Caco-2 (cell line): ENCODE data around the gene GABPB1. TPM values are rescaled to one million over a fixed set of nuclear protein-coding genes. Genes with fewer than 3 reads are reported as not detected.

Experiments used
- BruUV-seq: library from RNA; stranded (reverse); fragments of 400-500 nt; replicated peaks from 2 replicates; lab custom pipeline; 2021; lab: Mats Ljungman, UMichigan
- CTCF ChIA-PET: fragments of 300-600 bp; sonication (Branson Sonifier 250); formaldehyde crosslinking; loops from one replicate; lab custom pipeline; 2022; ENCODE audit warnings: antibody characterized with exemption; lab: Charles Lee
- POLR2A ChIA-PET: fragments of 300-600 bp; sonication (Branson Sonifier 250); formaldehyde crosslinking; loops from one replicate; lab custom pipeline; 2022; ENCODE audit warnings: antibody characterized with exemption; lab: Charles Lee
- DNase-seq, 2 experiments: peaks; one replicate each; pipeline versions ENCODE4 v3.0.0 to v3.0.0-alpha.2; 2020 to 2022
- H3K27me3 ChIP-seq: replicated peaks from 2 replicates; pipeline ENCODE4 v1.6.0; 2011; ENCODE audit warnings: low read length; ENCODE audit not compliant: control insufficient read depth, insufficient read depth
- H3K36me3 ChIP-seq: 2 replicates; pipeline ENCODE4 v1.5.1; 2011; ENCODE audit warnings: low read length; ENCODE audit not compliant: control insufficient read depth, insufficient read depth
- H3K4me1 ChIP-seq: fragments of 250-450 bp; sonication (Bioruptor Pico); 2 replicates; pipeline ENCODE4 v1.5.1; 2020; ENCODE audit warnings: mild to moderate bottlenecking
- H3K4me3 ChIP-seq: 2 replicates; pipeline ENCODE4 v1.5.1; 2011; ENCODE audit warnings: low read depth, mild to moderate bottlenecking, control low read depth, low read length
- H3K9me3 ChIP-seq: fragments of 250-450 bp; sonication (Bioruptor Pico); 2 replicates; pipeline ENCODE4 v1.5.1; 2020; ENCODE audit warnings: mild to moderate bottlenecking, moderate library complexity
- H3K27ac Mint-ChIP-seq: one replicate; pipeline ENCODE4 v1.8.0; 2022; ENCODE audit warnings: mixed read lengths; ENCODE audit not compliant: unreplicated experiment
- H3K27me3 Mint-ChIP-seq: one replicate; pipeline ENCODE4 v1.8.0; 2022; ENCODE audit warnings: mixed read lengths; ENCODE audit not compliant: insufficient read depth, unreplicated experiment
- H3K36me3 Mint-ChIP-seq: one replicate; pipeline ENCODE4 v1.8.0; 2022; ENCODE audit warnings: mild to moderate bottlenecking, mixed read lengths; ENCODE audit not compliant: insufficient read depth, unreplicated experiment
- H3K4me1 Mint-ChIP-seq: one replicate; pipeline ENCODE4 v1.8.0; 2022; ENCODE audit warnings: low read depth, mixed read lengths; ENCODE audit not compliant: unreplicated experiment
- H3K4me3 Mint-ChIP-seq: one replicate; pipeline ENCODE4 v1.8.0; 2022; ENCODE audit warnings: mild to moderate bottlenecking, moderate library complexity, mixed read lengths; ENCODE audit not compliant: unreplicated experiment
- H3K9me3 Mint-ChIP-seq: one replicate; pipeline ENCODE4 v1.8.0; 2022; ENCODE audit warnings: mixed read lengths; ENCODE audit not compliant: unreplicated experiment
- intact Hi-C: fragments of 100-400 bp; cut with micrococcal nuclease; formaldehyde crosslinking; loops from one replicate; pipeline ENCODE4 v1.10.0; 2022; ENCODE audit not compliant: unreplicated experiment
- total RNA-seq: library from RNA; stranded (reverse); gene quantifications from 2 replicates; pipeline ENCODE4 v1.2.3, GENCODE V29; 2022
- TF ChIP-seq, protein P1 (sequence below), 2 experiments: fragments of 200-600 bp in 1 of 2; IDR thresholded peaks; 1 replicate in 1 of 2; 2 replicates in 1 of 2; pipeline versions ENCODE4 v1.5.1 to v1.8.0; 2011 to 2022; ENCODE audit warnings: antibody characterized with exemption in 1 of 2, control low read depth in 1 of 2, inconsistent platforms in 1 of 2, low read depth in 1 of 2, low read length in 1 of 2, mild to moderate bottlenecking in 1 of 2, moderate library complexity in 1 of 2; ENCODE audit not compliant: insufficient read depth in 1 of 2, severe bottlenecking in 1 of 2, unreplicated experiment in 1 of 2

The GABPB1 gene
- total RNA-seq, 1 experiment from 2014 or later = 44.7 TPM

GRCh38 chr15:50333229-50333628, 21.8 kb downstream of the GABPB1 start:
- no peaks in the 10 kb centered on the region for H3K36me3 ChIP-seq
- intact Hi-C loops = no loop called here
- Mint-ChIP-seq H3K9me3 (no peaks in the 10 kb centered on the region), H3K4me3 (no peak overlapping the region), H3K27ac (no peak overlapping the region), H3K4me1 (no peaks in the 10 kb centered on the region), H3K27me3 (no peaks in the 10 kb centered on the region), H3K36me3 (peaks cover 19% of the 10 kb centered on the region)
- no peaks in the 10 kb centered on the region for H3K9me3 ChIP-seq
- POLR2A ChIA-PET = no interaction called here
- H3K4me3 ChIP-seq = no peak overlapping the region
- BruUV-seq = no TSS peak
- CTCF ChIA-PET = no interaction called here
- TF ChIP-seq, protein P1, sequence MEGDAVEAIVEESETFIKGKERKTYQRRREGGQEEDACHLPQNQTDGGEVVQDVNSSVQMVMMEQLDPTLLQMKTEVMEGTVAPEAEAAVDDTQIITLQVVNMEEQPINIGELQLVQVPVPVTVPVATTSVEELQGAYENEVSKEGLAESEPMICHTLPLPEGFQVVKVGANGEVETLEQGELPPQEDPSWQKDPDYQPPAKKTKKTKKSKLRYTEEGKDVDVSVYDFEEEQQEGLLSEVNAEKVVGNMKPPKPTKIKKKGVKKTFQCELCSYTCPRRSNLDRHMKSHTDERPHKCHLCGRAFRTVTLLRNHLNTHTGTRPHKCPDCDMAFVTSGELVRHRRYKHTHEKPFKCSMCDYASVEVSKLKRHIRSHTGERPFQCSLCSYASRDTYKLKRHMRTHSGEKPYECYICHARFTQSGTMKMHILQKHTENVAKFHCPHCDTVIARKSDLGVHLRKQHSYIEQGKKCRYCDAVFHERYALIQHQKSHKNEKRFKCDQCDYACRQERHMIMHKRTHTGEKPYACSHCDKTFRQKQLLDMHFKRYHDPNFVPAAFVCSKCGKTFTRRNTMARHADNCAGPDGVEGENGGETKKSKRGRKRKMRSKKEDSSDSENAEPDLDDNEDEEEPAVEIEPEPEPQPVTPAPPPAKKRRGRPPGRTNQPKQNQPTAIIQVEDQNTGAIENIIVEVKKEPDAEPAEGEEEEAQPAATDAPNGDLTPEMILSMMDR (IDR thresholded peaks at IDR 0.05; ENCODE audit: insufficient read depth in 1 of 2, low read depth in 1 of 2, low read length in 1 of 2, severe bottlenecking in 1 of 2, unreplicated experiment in 1 of 2) = no peak
- H3K27me3 ChIP-seq = no peaks in the 10 kb centered on the region
- DNase-seq = no peak
- no peaks in the 10 kb centered on the region for H3K4me1 ChIP-seq

GRCh38 chr15:50330921-50331320, 24.1 kb downstream of the GABPB1 start:
- no peak overlapping the region for H3K4me3 ChIP-seq
- TF ChIP-seq, protein P1 (IDR thresholded peaks at IDR 0.05; ENCODE audit: insufficient read depth in 1 of 2, low read depth in 1 of 2, low read length in 1 of 2, severe bottlenecking in 1 of 2, unreplicated experiment in 1 of 2) = no peak
- Mint-ChIP-seq H3K27me3 (no peaks in the 10 kb centered on the region), H3K4me1 (no peaks in the 10 kb centered on the region), H3K27ac (no peak overlapping the region), H3K36me3 (peaks cover 19% of the 10 kb centered on the region), H3K4me3 (no peak overlapping the region), H3K9me3 (no peaks in the 10 kb centered on the region)
- H3K4me1 ChIP-seq = no peaks in the 10 kb centered on the region
- DNase-seq = no peak
- no peaks in the 10 kb centered on the region for H3K9me3 ChIP-seq
- H3K36me3 ChIP-seq = no peaks in the 10 kb centered on the region
- intact Hi-C loops = no loop called here
- no TSS peak for BruUV-seq
- POLR2A ChIA-PET = no interaction called here
- CTCF ChIA-PET = no interaction called here
- H3K27me3 ChIP-seq = no peaks in the 10 kb centered on the region

DNA sequence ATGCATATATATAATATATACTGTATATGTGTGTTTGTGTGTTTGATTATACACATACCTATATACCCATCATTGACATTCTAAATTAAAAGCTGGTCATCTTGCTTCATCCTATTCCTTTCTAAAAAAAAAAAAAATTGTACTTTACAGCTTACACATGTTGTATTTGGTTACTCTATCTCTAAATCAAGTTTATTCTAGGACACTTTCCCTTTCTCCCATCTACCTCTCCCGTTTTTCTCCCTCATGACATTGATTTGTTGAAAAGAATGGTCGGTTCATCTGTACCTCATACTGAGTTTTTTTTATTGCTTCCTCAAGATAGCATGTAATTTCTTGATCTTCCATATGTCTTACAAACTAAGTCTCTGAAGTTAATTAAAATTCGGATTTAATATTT, 26.9 kb downstream of the GABPB1 start:
- intact Hi-C loops = no loop called here
- CTCF ChIA-PET = no interaction called here
- POLR2A ChIA-PET = no interaction called here
- Mint-ChIP-seq H3K9me3 (no peaks in the 10 kb centered on the region), H3K27me3 (no peaks in the 10 kb centered on the region), H3K4me1 (no peaks in the 10 kb centered on the region), H3K36me3 (peaks cover 15% of the 10 kb centered on the region), H3K27ac (no peak overlapping the region), H3K4me3 (no peak overlapping the region)
- BruUV-seq = no TSS peak
- TF ChIP-seq, protein P1 (IDR thresholded peaks at IDR 0.05; ENCODE audit: insufficient read depth in 1 of 2, low read depth in 1 of 2, low read length in 1 of 2, severe bottlenecking in 1 of 2, unreplicated experiment in 1 of 2) = no peak
- Histone ChIP-seq H3K36me3 (no peaks in the 10 kb centered on the region), H3K4me1 (no peaks in the 10 kb centered on the region), H3K27me3 (no peaks in the 10 kb centered on the region), H3K9me3 (no peaks in the 10 kb centered on the region), H3K4me3 (no peak overlapping the region)
- no peak for DNase-seq
